GM19238 (cell line): ENCODE measurements around the gene CES5A.
"Not testable (repeated sequence)": the region's sequence is repeated elsewhere in the genome, so short reads cannot be mapped to it uniquely, and the experiment has no call there.

Source experiments
- DNase-seq: peaks from one replicate; pipeline ENCODE4 v3.0.0; 2011; ENCODE audit warnings: low spot score; ENCODE audit not compliant: insufficient read length

The CES5A gene

GRCh38 chr16:55875273-55875672 is at the start of gene CES5A:
CES5A (minus strand) TSS chr16:55875373; CDS start chr16:55875221, 152 bp downstream.
- no peak for DNase-seq

GRCh38 chr16:55922662-55923061 is 47.5 kb upstream of the CES5A start:
- no peak for DNase-seq

- no peak for DNase-seq
Measured at GRCh38 chr16:55917373-55918160, 42.4 kb upstream of the CES5A start.

- no peak for DNase-seq
Measured at GRCh38 chr16:55915096-55915827, 40.1 kb upstream of the CES5A start.

GRCh38 chr16:55914383-55914782 is 39.2 kb upstream of the CES5A start:
- DNase-seq, result no peak

- no peak for DNase-seq
Measured at GRCh38 chr16:55913716-55914115, 38.5 kb upstream of the CES5A start.

- not testable (repeated sequence) for DNase-seq
Measured at GRCh38 chr16:55913121-55913520, 37.9 kb upstream of the CES5A start.

- no peak for DNase-seq
Measured at GRCh38 chr16:55912022-55912421, 36.8 kb upstream of the CES5A start.

GRCh38 chr16:55911616-55912015 is 36.4 kb upstream of the CES5A start:
- DNase-seq, result no peak

- no peak for DNase-seq
Measured at GRCh38 chr16:55909876-55910275, 34.7 kb upstream of the CES5A start.

- DNase-seq, result no peak
Measured at GRCh38 chr16:55908641-55909040, 33.5 kb upstream of the CES5A start.

GRCh38 chr16:55907661-55908060 is 32.5 kb upstream of the CES5A start:
- no peak for DNase-seq

- DNase-seq, result no peak
Measured at GRCh38 chr16:55906123-55906522, 30.9 kb upstream of the CES5A start.

GRCh38 chr16:55905651-55906050 is 30.5 kb upstream of the CES5A start:
- DNase-seq, result no peak

GRCh38 chr16:55901566-55902217 is 26.5 kb upstream of the CES5A start:
- DNase-seq, result no peak

GRCh38 chr16:55900616-55901393 is 25.6 kb upstream of the CES5A start:
- DNase-seq, result no peak

- no peak for DNase-seq
Measured at GRCh38 chr16:55899857-55900256, 24.7 kb upstream of the CES5A start.

- DNase-seq, result no peak
Measured at GRCh38 chr16:55898592-55898991, 23.4 kb upstream of the CES5A start.

GRCh38 chr16:55892821-55893220 is 17.6 kb upstream of the CES5A start:
- DNase-seq, result no peak

- DNase-seq, result no peak
Measured at GRCh38 chr16:55889518-55889917, 14.3 kb upstream of the CES5A start.

- DNase-seq, result no peak
Measured at GRCh38 chr16:55888546-55888945, 13.4 kb upstream of the CES5A start.
